ENCODE data around the gene FUT7.

The FUT7 gene

DNA sequence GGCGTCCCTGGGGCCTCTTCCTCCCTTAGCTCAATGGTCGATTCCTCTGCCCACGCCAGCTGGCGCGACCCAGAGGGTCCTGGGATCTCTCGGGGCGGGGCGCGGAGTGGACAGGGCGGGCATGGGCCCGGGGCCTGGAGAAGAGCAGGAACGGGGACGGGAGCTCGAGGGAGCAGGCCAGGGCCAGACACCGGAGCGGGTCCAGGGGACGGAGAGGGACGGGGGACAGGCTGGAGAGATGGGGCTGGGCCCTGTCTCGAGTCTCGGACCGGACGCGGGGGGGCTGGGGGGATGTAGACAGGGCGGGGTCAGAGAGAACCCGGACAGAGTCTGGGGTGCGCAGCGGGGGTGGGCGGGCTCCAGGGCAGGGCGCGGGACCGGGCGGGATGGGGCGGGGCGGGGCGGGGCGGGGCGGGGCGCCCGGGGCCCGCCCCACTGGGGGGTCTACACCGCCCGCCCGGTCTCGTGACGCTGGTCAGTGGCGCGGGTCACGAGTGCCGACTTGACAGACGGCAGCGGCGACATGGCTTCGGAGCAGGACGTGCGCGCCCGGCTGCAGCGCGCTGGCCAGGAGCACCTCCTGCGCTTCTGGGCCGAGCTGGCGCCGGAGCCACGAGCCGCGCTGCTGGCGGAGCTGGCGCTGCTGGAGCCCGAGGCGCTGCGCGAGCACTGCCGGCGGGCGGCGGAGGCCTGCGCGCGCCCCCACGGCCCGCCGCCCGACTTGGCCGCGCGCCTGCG lies 45.3 kb upstream of the FUT7 start, which contains the start of gene UAP1L1:
Gene UAP1L1 (plus strand): TSS at position 508 of the 738 bp plus-strand sequence. CDS start 16 bp downstream, at position 524.
- TF ChIP-seq, protein P1, sequence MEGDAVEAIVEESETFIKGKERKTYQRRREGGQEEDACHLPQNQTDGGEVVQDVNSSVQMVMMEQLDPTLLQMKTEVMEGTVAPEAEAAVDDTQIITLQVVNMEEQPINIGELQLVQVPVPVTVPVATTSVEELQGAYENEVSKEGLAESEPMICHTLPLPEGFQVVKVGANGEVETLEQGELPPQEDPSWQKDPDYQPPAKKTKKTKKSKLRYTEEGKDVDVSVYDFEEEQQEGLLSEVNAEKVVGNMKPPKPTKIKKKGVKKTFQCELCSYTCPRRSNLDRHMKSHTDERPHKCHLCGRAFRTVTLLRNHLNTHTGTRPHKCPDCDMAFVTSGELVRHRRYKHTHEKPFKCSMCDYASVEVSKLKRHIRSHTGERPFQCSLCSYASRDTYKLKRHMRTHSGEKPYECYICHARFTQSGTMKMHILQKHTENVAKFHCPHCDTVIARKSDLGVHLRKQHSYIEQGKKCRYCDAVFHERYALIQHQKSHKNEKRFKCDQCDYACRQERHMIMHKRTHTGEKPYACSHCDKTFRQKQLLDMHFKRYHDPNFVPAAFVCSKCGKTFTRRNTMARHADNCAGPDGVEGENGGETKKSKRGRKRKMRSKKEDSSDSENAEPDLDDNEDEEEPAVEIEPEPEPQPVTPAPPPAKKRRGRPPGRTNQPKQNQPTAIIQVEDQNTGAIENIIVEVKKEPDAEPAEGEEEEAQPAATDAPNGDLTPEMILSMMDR (IDR thresholded peaks at IDR 0.05; ENCODE audit: low read depth, low read length), result no peak
- H3K4me3 ChIP-seq (ENCODE audit: low read depth, low read length), result peak within 1 kb of the TSS; percentile 58
- in situ Hi-C loops (cut with HindIII; ENCODE audit: low sequenced_read_pairs), result no loop called here
- no peak for DNase-seq (ENCODE audit: low read depth, low spot score)

DNA sequence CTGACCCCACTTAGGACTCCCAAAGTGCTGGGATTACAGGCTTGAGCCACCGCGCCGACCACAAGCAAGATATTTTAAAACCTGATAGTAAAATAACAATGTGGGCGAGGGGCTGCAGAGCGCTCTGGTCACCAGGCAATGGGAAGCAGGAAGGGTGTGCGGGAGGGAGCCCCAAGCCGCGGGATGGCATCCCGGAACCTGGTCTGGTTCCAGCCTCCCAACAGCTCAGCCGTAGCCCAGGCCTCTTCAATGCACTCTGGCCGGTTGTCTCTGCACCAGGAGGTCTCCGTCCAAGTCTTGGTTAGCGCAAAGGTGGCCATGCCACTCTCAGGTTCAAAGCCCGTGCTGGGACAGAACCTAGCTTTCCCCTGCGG lies 44.7 kb upstream of the FUT7 start:
- no peak overlapping the region for H3K4me3 ChIP-seq (ENCODE audit: low read depth, low read length)
- no peak for DNase-seq (ENCODE audit: low read depth, low spot score)
- in situ Hi-C loops (cut with HindIII; ENCODE audit: low sequenced_read_pairs), result no loop called here
- TF ChIP-seq, protein P1 (IDR thresholded peaks at IDR 0.05; ENCODE audit: low read depth, low read length), result no peak

DNA sequence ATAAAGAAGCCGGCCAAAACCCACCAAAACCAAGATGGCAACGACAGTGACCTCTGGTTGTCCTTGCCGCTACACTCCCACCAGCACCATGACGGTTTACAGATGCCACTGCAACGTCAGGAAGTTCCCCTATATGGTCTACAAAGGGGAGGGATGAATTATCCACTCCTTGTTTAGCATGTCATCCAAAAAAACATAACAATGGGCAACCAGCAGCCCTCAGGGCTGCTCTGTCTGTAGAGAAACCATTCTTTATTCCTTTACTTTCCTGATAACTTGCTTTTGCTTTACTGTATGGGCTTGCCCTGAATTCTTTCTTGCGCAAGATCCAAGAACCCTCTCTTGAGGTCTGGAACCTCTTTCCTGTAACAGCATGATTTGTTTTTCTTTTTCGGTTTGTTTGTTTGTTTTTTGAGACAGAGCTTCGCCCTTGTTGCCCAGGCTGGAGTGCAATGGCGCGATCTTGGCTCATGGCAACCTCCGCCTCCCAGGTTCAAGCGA lies 43.4 kb upstream of the FUT7 start:
- H3K4me3 ChIP-seq (ENCODE audit: low read depth, low read length), result no peak overlapping the region
- in situ Hi-C loops (cut with HindIII; ENCODE audit: low sequenced_read_pairs), result no loop called here
- TF ChIP-seq, protein P1 (IDR thresholded peaks at IDR 0.05; ENCODE audit: low read depth, low read length), result no peak
- DNase-seq (ENCODE audit: low read depth, low spot score), result no peak

DNA sequence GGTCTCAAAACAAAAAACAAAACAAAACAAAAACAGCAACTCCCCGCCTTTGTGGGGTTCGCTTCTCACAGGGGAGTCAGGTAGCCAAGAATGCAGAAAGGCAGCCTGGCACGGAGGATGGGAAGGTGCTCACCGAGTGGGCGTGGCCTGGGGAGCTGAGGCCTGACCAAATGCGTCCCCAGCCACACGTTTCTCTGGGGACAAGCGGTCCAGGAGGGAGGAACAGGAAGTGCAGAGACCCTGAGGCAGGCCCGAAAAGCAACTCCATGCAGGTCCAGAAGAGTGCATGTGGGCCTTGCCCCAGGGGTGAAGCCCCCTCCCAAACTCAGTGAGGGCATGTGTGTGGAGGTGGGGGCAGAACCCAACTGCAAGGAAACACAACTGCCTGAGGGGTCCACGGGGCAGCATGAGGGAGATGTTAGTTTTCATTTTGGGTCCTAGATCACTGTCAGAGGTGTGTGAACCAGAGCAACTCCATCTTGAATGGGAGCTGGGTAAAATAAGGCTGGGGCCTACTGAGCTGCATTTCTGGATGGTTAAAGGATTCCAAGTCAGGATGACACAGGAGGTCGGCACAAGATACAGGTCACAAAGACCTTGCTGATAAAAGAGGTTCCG lies 42.9 kb upstream of the FUT7 start:
- no peak overlapping the region for H3K4me3 ChIP-seq (ENCODE audit: low read depth, low read length)
- in situ Hi-C loops (cut with HindIII; ENCODE audit: low sequenced_read_pairs), result no loop called here
- DNase-seq (ENCODE audit: low read depth, low spot score), result no peak
- TF ChIP-seq, protein P1 (IDR thresholded peaks at IDR 0.05; ENCODE audit: low read depth, low read length), result no peak

DNA sequence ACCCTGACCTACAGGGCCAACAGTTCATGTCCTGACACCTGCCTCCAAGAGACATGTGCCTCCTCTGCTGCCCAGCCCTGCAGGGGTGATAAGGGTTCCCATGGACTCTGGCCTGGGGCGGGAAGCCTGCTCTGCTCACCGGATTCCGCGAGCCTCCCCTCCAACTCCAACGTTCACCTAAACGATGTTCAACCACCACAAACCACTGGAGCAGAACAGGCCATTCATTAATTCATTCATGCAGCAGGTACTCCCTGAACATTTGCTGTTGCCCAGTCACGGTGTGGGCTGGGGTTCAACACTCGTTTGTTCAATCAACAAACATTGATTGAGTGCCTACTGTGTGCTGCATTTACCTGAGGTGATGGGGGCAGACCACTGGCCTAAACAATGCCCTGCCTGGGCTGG lies 42.1 kb upstream of the FUT7 start:
- in situ Hi-C loops (cut with HindIII; ENCODE audit: low sequenced_read_pairs), result no loop called here
- H3K4me3 ChIP-seq (ENCODE audit: low read depth, low read length), result no peak overlapping the region
- TF ChIP-seq, protein P1 (IDR thresholded peaks at IDR 0.05; ENCODE audit: low read depth, low read length), result no peak
- no peak for DNase-seq (ENCODE audit: low read depth, low spot score)

DNA sequence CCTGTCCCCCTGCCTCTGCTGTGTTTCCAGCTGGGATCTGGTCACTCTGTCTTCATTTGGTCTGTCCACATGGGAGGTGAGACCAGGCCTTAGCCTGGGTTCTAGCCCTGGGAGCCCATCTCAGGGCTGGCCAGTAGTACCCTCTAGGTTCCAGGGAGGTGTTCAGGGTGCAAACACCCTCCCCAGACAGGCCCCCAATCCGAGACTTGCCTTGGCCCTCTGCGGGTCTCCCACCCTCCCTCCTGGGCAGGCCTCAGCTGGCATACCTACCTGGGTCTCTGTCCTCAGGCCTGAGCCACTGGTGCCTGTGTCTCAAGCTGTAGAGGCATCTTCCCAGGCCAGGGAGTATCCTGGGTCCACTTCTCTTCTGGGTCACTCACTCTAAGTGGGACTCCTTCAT lies 39.4 kb upstream of the FUT7 start:
- no peak for DNase-seq (ENCODE audit: low read depth, low spot score)
- H3K4me3 ChIP-seq (ENCODE audit: low read depth, low read length), result no peak overlapping the region
- in situ Hi-C loops (cut with HindIII; ENCODE audit: low sequenced_read_pairs), result no loop called here
- TF ChIP-seq, protein P1 (IDR thresholded peaks at IDR 0.05; ENCODE audit: low read depth, low read length), result no peak

Data from astrocyte of the spinal cord (primary cell).